Pancreas (tissue), 10 donors: ENCODE measurements around the gene CMTM6. TPM values are rescaled to one million over a fixed set of nuclear protein-coding genes. Genes with fewer than 3 reads are reported as not detected.

Experiments
- ATAC-seq, 4 donors: fragments of 200-7000 bp; cut with Tn5 transposase; one replicate each; pipeline versions ENCODE4 v1.8.0 to v1.9.1; 2020; ENCODE audit warnings: mild to moderate bottlenecking in 4 of 4, moderate library complexity in 4 of 4
- DNase-seq, 6 donors: peaks; one replicate each; pipeline ENCODE4 v3.0.0-alpha.2; 2020
- FAIRE-seq: peaks from 2 replicates; lab custom pipeline; 2012; peaks lifted over from hg19 to GRCh38; lab: Jason Lieb, UNC
- H3K27ac ChIP-seq, 4 donors: fragments of 200-600 bp; sonication (generic); 1 replicate in 3 of 4; 2 replicates in 1 of 4; pipeline versions ENCODE4 v1.5.0 to v1.8.0; 2020
- H3K27me3 ChIP-seq, 4 donors: fragments of 200-600 bp; one replicate each; pipeline ENCODE4 v1.8.0; 2021
- H3K36me3 ChIP-seq, 3 donors: fragments of 200-600 bp; sonication (generic) in 1 of 3; one replicate each; pipeline versions ENCODE4 v1.5.0 to v1.8.0; 2020 to 2021
- H3K4me1 ChIP-seq, 3 donors: fragments of 200-600 bp; one replicate each; pipeline ENCODE4 v1.8.0; 2021
- H3K4me3 ChIP-seq, 4 donors: fragments of 200-600 bp; sonication (generic) in 2 of 4; one replicate each; pipeline versions ENCODE4 v1.5.0 to v1.8.0; 2020 to 2021
- H3K9me3 ChIP-seq, 4 donors: fragments of 200-600 bp; one replicate each; pipeline ENCODE4 v1.8.0; 2021
- CTCF ChIP-seq, 4 donors: fragments of 200-600 bp; sonication (generic) in 3 of 4; IDR thresholded peaks; one replicate each; pipeline versions ENCODE4 v1.5.0 to v1.8.0; 2021; ENCODE audit warnings: antibody characterized with exemption in 4 of 4
- WGBS, 2 donors: extraction: QIAGEN DNeasy Blood & Tissue Kit; methylation state at CpG; one replicate each; pipeline ENCODE4 v1.1.7; 2013; 5-methylcytosine and 5-hydroxymethylcytosine counted together
- intact Hi-C, 3 donors: fragments of 100-400 bp; cut with DNase I; formaldehyde crosslinking; loops; one replicate each; pipeline versions ENCODE4 v1.11.1 to v1.14.2; 2022
- polyA plus RNA-seq, 2 donors: library from polyadenylated mRNA; stranded (reverse); fragments of 200-250 nt; gene quantifications; one replicate each; pipeline ENCODE4 v1.2.3, GENCODE V29; 2013
- total RNA-seq, 6 donors: library from RNA; stranded (reverse); fragmentation: NEBNext Ultra II Directional in 4 of 6; extraction: Animal tissue kit (Norgen Biotek cat#: 25700) in 4 of 6; gene quantifications; one replicate each; pipeline versions ENCODE4 v1.2.1 to v1.2.4, GENCODE V29; 2021 to 2023
- donor health status: healthy with polysubstance abuse.
- donor health status: DM: no; HTN: no; CAD: no; lungs with moderate emphysema.
- donor health status: DM: no; HTN: no; CAD: no.
- donor health status: control.
- donor health status: control.
- donor health status: Bipolar disorder and iron deficiency.
- donor health status: DM: yes; HTN: yes; CAD: no.
- donor health status: DM: no; HTN: no; CAD: no.
- donor health status: DM: no; HTN: no; CAD: no.
- donor health status: DM: yes; HTN: yes; CAD: no.

The CMTM6 gene
- total and polyA plus RNA-seq, 8 donors, result 8.4 to 34.0 (median 13.7) TPM

GRCh38 chr3:32438596-32439344 lies 63.9 kb downstream of the CMTM6 start:
- ATAC-seq, result peak in 2 of 4 donors; percentile 22 to 52
- no peaks in the 10 kb centered on the region for H3K36me3 ChIP-seq
- H3K27ac ChIP-seq, result no peak overlapping the region
- no peak overlapping the region for H3K4me3 ChIP-seq
- H3K4me1 ChIP-seq, result no peaks in the 10 kb centered on the region
- H3K27me3 ChIP-seq, result no peaks in the 10 kb centered on the region
- no peak for DNase-seq
- intact Hi-C loops, result no loop called here
- no peaks in the 10 kb centered on the region for H3K9me3 ChIP-seq
- no peak for TF ChIP-seq CTCF (IDR thresholded peaks at IDR 0.05)
- WGBS, 2 donors, result 75 to 79% methylated on average over 10 of the region's 10 CpGs
- no peak for FAIRE-seq

GRCh38 chr3:32437896-32438295 lies 64.8 kb downstream of the CMTM6 start:
- DNase-seq, result no peak

GRCh38 chr3:32436816-32437189 lies 65.8 kb downstream of the CMTM6 start:
- ATAC-seq (no peak), FAIRE-seq (no peak), DNase-seq (no peak)
- Histone ChIP-seq H3K4me1 (no peaks in the 10 kb centered on the region), H3K27ac (no peak overlapping the region), H3K4me3 (no peak overlapping the region), H3K36me3 (no peaks in the 10 kb centered on the region), H3K9me3 (no peaks in the 10 kb centered on the region), H3K27me3 (no peaks in the 10 kb centered on the region)
- 89 to 98% methylated on average over 4 of the region's 4 CpGs for WGBS, 2 donors
- intact Hi-C loops, result no loop called here
- TF ChIP-seq CTCF (IDR thresholded peaks at IDR 0.05), result no peak

More at GRCh38 chr3:32437896-32438295, 64.8 kb downstream of the CMTM6 start:
- Histone ChIP-seq H3K27me3 (no peaks in the 10 kb centered on the region), H3K4me1 (no peaks in the 10 kb centered on the region), H3K9me3 (no peaks in the 10 kb centered on the region), H3K36me3 (no peaks in the 10 kb centered on the region), H3K4me3 (no peak overlapping the region), H3K27ac (no peak overlapping the region)
- WGBS, 2 donors, result 90 to 94% methylated on average over 7 of the region's 7 CpGs
- intact Hi-C loops, result no loop called here
- no peak for ATAC-seq
- no peak for TF ChIP-seq CTCF (IDR thresholded peaks at IDR 0.05)
- no peak for FAIRE-seq

GRCh38 chr3:32435911-32436815 lies 66.5 kb downstream of the CMTM6 start:
- Histone ChIP-seq H3K27ac (no peak overlapping the region), H3K27me3 (no peaks in the 10 kb centered on the region), H3K4me3 (no peak overlapping the region), H3K36me3 (no peaks in the 10 kb centered on the region), H3K4me1 (no peaks in the 10 kb centered on the region), H3K9me3 (no peaks in the 10 kb centered on the region)
- no peak for TF ChIP-seq CTCF (IDR thresholded peaks at IDR 0.05)
- FAIRE-seq (no peak), DNase-seq (no peak), ATAC-seq (no peak)
- intact Hi-C loops, result no loop called here
- WGBS, 2 donors, result 79% methylated on average over 4 of the region's 4 CpGs
